Coronary artery (tissue), 2 donors: ENCODE results near the gene PLA2G15.

Experiments
- DNase-seq: peaks from one replicate; pipeline ENCODE4 v3.0.0-alpha.2; 2017; ENCODE audit warnings: low spot score
- H3K27ac ChIP-seq, 2 donors: fragments of 200-600 bp; sonication (generic); one replicate each; pipeline ENCODE4 v1.5.1; 2016 to 2019
- H3K4me3 ChIP-seq: fragments of 200-600 bp; sonication (generic); 2 replicates; pipeline ENCODE4 v1.5.1; 2016; ENCODE audit warnings: mild to moderate bottlenecking, moderate library complexity
- TF ChIP-seq, protein P1 (sequence below): fragments of 200-600 bp; sonication (generic); IDR thresholded peaks from one replicate; pipeline ENCODE4 v1.5.1; 2019; ENCODE audit warnings: antibody characterized with exemption

Gene PLA2G15

DNA sequence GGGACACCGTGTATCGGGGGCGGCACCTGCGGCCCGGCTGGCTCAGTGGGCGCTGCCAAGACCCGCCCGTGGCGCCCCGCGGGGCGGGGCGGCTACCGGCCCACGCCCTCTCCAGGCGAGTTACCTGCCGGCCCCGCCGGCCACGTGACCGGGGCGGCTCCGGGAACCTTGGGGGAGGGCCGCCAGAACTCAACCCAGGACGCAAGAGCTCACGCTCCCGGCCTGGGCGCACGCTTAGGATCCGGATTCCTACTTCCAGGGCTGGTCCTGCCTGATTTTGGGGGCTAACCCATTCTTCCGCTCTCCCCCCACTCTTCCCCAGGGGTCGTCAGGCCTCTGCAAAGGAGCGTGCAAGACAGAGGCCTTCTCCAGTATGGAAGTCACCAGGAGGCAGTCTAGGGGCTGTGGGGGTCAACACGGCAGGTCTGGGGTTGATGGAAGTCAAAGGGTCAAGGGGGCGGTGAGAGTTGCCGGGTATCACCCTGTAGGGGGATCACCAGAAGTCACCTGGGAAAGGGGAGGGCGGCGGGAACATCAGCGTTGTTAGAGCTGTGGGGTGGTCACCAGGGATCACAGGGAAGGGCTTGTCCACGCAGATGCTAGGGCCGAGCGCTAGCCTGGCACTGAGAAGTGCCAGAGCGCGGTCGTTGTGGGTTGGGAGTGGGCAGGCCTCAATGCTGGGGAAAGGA is 8.9 kb upstream of the PLA2G15 start:
- TF ChIP-seq, protein P1, sequence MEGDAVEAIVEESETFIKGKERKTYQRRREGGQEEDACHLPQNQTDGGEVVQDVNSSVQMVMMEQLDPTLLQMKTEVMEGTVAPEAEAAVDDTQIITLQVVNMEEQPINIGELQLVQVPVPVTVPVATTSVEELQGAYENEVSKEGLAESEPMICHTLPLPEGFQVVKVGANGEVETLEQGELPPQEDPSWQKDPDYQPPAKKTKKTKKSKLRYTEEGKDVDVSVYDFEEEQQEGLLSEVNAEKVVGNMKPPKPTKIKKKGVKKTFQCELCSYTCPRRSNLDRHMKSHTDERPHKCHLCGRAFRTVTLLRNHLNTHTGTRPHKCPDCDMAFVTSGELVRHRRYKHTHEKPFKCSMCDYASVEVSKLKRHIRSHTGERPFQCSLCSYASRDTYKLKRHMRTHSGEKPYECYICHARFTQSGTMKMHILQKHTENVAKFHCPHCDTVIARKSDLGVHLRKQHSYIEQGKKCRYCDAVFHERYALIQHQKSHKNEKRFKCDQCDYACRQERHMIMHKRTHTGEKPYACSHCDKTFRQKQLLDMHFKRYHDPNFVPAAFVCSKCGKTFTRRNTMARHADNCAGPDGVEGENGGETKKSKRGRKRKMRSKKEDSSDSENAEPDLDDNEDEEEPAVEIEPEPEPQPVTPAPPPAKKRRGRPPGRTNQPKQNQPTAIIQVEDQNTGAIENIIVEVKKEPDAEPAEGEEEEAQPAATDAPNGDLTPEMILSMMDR: no peak
- peak overlapping the region; percentile 76 for H3K4me3 ChIP-seq
- DNase-seq: peak; percentile 80
- H3K27ac ChIP-seq: peak overlapping the region; percentile 72 to 86

DNA sequence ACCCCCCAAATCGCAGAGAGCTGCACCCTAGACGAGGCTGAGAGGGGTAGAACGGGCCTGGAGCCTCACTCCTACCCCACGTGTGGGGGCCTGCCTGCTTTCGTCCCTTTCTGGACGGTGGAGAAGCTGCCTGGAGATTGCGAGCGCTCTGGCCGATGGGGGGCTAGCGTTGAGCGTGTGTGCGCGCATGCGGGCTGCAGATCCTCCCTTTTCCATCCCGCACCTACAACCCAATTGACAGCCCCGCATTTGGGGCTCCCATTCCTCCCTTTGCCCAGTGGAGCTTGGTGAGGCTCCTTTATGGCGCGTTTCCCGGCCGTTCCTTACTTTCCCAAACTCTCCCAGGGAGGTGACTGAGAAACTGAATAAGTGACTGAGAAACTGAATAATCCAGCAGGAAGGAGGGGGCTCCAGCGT is 8.3 kb upstream of the PLA2G15 start:
- peak overlapping the region; percentile 72 to 86 for H3K27ac ChIP-seq
- peak overlapping the region; percentile 76 for H3K4me3 ChIP-seq
- TF ChIP-seq, protein P1: no peak
- DNase-seq: no peak

DNA sequence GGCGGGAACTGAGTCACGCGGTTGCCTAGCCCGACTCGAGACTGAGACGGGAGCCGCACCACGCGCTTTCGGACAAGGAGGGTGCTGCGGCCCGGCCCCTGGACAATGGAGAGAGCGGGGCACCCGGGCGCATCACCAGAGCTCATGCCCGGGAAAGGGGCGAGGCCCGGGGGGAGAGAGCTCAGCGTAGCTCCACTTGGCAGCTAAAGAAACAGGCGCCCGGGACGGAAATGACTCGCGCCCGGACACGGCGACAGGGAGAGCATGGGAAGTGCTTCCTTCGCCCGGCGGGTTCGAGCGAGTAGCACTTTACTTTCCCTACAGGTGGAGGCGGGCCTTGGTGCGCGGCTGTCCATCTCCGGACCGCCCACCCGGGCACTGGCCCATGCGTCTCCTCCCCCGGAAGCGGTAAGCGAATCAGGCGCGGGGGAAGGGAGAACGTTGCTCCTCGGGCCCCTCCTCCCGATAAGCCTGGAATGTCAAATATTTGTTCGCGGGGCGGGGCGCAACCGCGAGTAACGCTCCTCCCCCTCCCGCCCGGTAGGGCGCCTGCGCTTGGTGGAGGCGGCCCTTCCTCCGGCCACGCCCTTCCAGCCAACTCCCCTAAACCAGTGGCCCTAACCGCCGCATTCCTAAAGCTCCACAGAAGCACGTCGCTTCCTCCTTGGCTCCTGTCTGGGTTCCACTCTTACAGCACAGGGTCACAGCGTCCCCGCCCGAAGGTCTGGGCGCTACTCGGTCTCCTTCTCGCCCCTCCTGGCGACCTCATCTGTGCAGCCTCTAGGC is 7.7 kb upstream of the PLA2G15 start:
- peak overlapping the region; percentile 72 to 86 for H3K27ac ChIP-seq
- TF ChIP-seq, protein P1: no peak
- H3K4me3 ChIP-seq: peak overlapping the region; percentile 76
- peak; percentile 99 for DNase-seq

DNA sequence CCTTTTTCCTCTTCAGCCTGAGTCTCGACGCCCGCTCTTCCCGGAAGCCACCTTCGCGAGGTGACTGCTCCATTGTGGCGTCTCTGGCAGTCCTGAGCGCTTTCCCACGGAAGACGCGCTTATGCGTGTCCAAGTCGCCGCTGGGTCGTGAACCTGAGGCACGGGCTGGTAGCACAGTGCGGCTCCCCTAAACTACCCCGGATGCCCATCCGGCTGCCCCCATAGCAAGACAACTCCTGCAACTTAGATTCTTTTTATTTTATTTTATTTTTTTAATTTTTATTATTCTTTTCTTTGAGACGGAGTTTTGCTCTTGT is 7.2 kb upstream of the PLA2G15 start:
- Histone ChIP-seq H3K4me3 (peak overlapping the region; percentile 76), H3K27ac (peak overlapping the region; percentile 71 to 86)
- no peak for DNase-seq
- TF ChIP-seq, protein P1: no peak

DNA sequence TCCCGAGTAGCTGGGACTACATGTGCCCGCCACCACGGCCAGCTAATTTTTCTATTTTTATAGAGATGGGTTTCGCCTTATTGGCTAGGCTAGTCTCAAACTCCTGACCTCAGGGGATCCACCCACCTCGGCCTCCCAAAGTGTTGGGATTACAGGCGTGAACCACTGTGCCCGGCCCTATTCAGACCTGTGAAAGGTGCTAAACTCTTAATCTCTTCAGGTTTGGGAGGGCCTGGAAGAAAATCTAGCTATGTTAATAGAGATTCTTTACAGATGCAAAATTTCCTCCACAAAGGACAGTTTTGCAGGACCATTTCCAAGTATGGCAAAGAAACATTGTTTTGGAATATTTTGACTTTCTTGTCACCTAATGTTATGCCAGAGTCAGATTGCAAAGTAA is 3.1 kb upstream of the PLA2G15 start:
- TF ChIP-seq, protein P1: no peak
- Histone ChIP-seq H3K4me3 (no peak overlapping the region), H3K27ac (no peak overlapping the region)
- no peak for DNase-seq

DNA sequence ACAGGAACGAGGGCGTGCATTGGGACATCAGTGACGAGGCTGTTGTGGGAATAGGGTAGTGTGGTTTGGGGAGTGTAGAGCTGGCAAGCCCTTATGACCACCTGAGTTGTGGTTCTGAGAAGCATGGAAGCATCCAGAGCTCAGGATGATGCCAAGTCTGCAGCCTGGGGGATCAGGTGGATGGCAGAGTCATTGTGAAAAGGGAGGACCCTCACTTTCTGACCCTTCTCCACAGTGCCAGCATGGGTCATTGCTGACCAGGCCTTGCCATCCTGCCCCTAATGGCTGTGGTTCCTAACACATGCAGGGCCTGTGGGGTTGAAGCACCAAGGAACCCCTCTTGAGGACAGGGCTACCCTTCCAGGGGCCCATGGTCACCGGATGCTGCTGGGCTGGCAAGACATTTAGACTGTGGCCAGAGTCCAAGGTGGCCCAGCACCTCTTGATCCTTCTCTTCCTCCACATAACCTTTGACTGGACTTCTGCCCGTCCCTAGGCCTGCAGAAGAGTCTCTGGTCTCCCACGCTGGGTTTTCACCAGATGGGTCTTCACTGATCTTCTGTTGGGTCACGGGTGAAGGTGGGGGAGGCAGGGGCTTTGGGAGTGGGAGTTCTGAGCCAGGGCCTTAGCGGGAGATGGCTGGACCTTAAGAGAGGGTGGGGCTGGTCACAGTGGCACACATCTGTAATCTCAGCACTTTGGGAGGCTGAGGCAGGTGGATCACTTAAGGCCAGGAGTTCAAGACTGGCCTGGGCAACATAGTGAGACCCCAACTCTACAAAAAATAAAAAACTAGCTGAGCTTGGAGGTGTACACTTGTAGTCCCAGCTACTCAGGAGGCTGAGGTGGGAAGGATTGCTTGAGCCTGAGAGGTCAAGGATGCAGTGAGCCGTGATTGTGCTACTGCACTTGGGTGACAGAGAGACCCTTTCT is 2.0 kb upstream of the PLA2G15 start:
- TF ChIP-seq, protein P1: no peak
- Histone ChIP-seq H3K27ac (no peak overlapping the region), H3K4me3 (no peak overlapping the region)
- no peak for DNase-seq
